ENCODE results near the gene ETNPPL. TPM values are rescaled to one million over a fixed set of nuclear protein-coding genes. Genes with fewer than 3 reads are reported as not detected.
"Not testable (repeated sequence)": the region's sequence is repeated elsewhere in the genome, so short reads cannot be mapped to it uniquely, and the experiment has no call there.

Gene ETNPPL
- total RNA-seq, 1 donor from 2014 or later = not detected

- no peak for TF ChIP-seq CTCF (conservative IDR thresholded peaks at IDR 0.05; ENCODE audit: low read depth, low read length)
- DNase-seq (ENCODE audit: low read depth) = no peak
- H3K4me3 ChIP-seq (ENCODE audit: low read depth, low read length) = no peak overlapping the region
Observed at GRCh38 chr4:108717386-108717785, 45.5 kb downstream of the ETNPPL start.

- no peak for DNase-seq (ENCODE audit: low read depth)
- no peak for TF ChIP-seq CTCF (conservative IDR thresholded peaks at IDR 0.05; ENCODE audit: low read depth, low read length)
- H3K4me3 ChIP-seq (ENCODE audit: low read depth, low read length) = no peak overlapping the region
Observed at GRCh38 chr4:108716340-108716739, 46.5 kb downstream of the ETNPPL start.

GRCh38 chr4:108714880-108715279, 48.0 kb downstream of the ETNPPL start:
- no peak for TF ChIP-seq CTCF (conservative IDR thresholded peaks at IDR 0.05; ENCODE audit: low read depth, low read length)
- DNase-seq (ENCODE audit: low read depth) = no peak
- H3K4me3 ChIP-seq (ENCODE audit: low read depth, low read length) = no peak overlapping the region

GRCh38 chr4:108710578-108710977, 52.3 kb downstream of the ETNPPL start:
- DNase-seq (ENCODE audit: low read depth); H3K4me3 ChIP-seq (ENCODE audit: low read depth, low read length): not testable (repeated sequence)

GRCh38 chr4:108709722-108710121, 53.1 kb downstream of the ETNPPL start:
- no peak for DNase-seq (ENCODE audit: low read depth)
- H3K4me3 ChIP-seq (ENCODE audit: low read depth, low read length) = no peak overlapping the region
- no peak for TF ChIP-seq CTCF (conservative IDR thresholded peaks at IDR 0.05; ENCODE audit: low read depth, low read length)

GRCh38 chr4:108709234-108709633, 53.6 kb downstream of the ETNPPL start:
- no peak for TF ChIP-seq CTCF (conservative IDR thresholded peaks at IDR 0.05; ENCODE audit: low read depth, low read length)

GRCh38 chr4:108706289-108706688, 56.6 kb downstream of the ETNPPL start:
- H3K4me3 ChIP-seq (ENCODE audit: low read depth, low read length) = no peak overlapping the region
- no peak for DNase-seq (ENCODE audit: low read depth)
- TF ChIP-seq CTCF (conservative IDR thresholded peaks at IDR 0.05; ENCODE audit: low read depth, low read length) = no peak

More at GRCh38 chr4:108709234-108709633, 53.6 kb downstream of the ETNPPL start:
- no peak for DNase-seq (ENCODE audit: low read depth)
- H3K4me3 ChIP-seq (ENCODE audit: low read depth, low read length) = no peak overlapping the region

GRCh38 chr4:108703966-108704365, 58.9 kb downstream of the ETNPPL start:
- H3K4me3 ChIP-seq (ENCODE audit: low read depth, low read length) = no peak overlapping the region
- no peak for TF ChIP-seq CTCF (conservative IDR thresholded peaks at IDR 0.05; ENCODE audit: low read depth, low read length)
- DNase-seq (ENCODE audit: low read depth) = no peak

Data from epithelial cell of proximal tubule (primary cell).